ENCODE results near the gene PLEKHG3.

PLEKHG3 gene

GRCh38 chr14:64762044-64763034 is 58.1 kb downstream of the PLEKHG3 start:
- DNase-seq (ENCODE audit: low read depth in 1 of 2, low spot score in 1 of 2), result no peak

- DNase-seq (ENCODE audit: low read depth in 1 of 2, low spot score in 1 of 2), result no peak
These were observed 59.0 kb downstream of the PLEKHG3 start for GRCh38 chr14:64763085-64763782.

GRCh38 chr14:64763801-64764621 is 59.8 kb downstream of the PLEKHG3 start:
- DNase-seq (ENCODE audit: low read depth in 1 of 2, low spot score in 1 of 2), result no peak

- DNase-seq (ENCODE audit: low read depth in 1 of 2, low spot score in 1 of 2), result peak; percentile 36 to 59
These were observed 60.7 kb downstream of the PLEKHG3 start for GRCh38 chr14:64764641-64765520.

- no peak for DNase-seq (ENCODE audit: low read depth in 1 of 2, low spot score in 1 of 2)
These were observed 61.6 kb downstream of the PLEKHG3 start for GRCh38 chr14:64765740-64766302.

- DNase-seq (ENCODE audit: low read depth in 1 of 2, low spot score in 1 of 2), result no peak
These were observed 62.4 kb downstream of the PLEKHG3 start for GRCh38 chr14:64766430-64767151.

- no peak for DNase-seq (ENCODE audit: low read depth in 1 of 2, low spot score in 1 of 2)
These were observed 63.2 kb downstream of the PLEKHG3 start for GRCh38 chr14:64767215-64767964.

- no peak for DNase-seq (ENCODE audit: low read depth in 1 of 2, low spot score in 1 of 2)
These were observed 64.3 kb downstream of the PLEKHG3 start for GRCh38 chr14:64768401-64769095.

GRCh38 chr14:64769096-64770020 is 65.1 kb downstream of the PLEKHG3 start:
- no peak for DNase-seq (ENCODE audit: low read depth in 1 of 2, low spot score in 1 of 2)

- DNase-seq (ENCODE audit: low read depth in 1 of 2, low spot score in 1 of 2), result no peak
These were observed 66.5 kb downstream of the PLEKHG3 start for GRCh38 chr14:64770751-64771150.

- DNase-seq (ENCODE audit: low read depth in 1 of 2, low spot score in 1 of 2), result no peak
These were observed 66.9 kb downstream of the PLEKHG3 start for GRCh38 chr14:64771161-64771560.

GRCh38 chr14:64772397-64772950 is 68.2 kb downstream of the PLEKHG3 start:
- DNase-seq (ENCODE audit: low read depth in 1 of 2, low spot score in 1 of 2), result no peak

GRCh38 chr14:64773046-64773445 is 68.8 kb downstream of the PLEKHG3 start:
- no peak for DNase-seq (ENCODE audit: low read depth in 1 of 2, low spot score in 1 of 2)

GRCh38 chr14:64773577-64773976 is 69.4 kb downstream of the PLEKHG3 start:
- no peak for DNase-seq (ENCODE audit: low read depth in 1 of 2, low spot score in 1 of 2)

GRCh38 chr14:64774272-64774671 is 70.0 kb downstream of the PLEKHG3 start:
- no peak for DNase-seq (ENCODE audit: low read depth in 1 of 2, low spot score in 1 of 2)

GRCh38 chr14:64775081-64775777 is 71.0 kb downstream of the PLEKHG3 start:
- no peak for DNase-seq (ENCODE audit: low read depth in 1 of 2, low spot score in 1 of 2)
